Measurements from ENCODE around the gene GLO1.

GLO1 gene

DNA sequence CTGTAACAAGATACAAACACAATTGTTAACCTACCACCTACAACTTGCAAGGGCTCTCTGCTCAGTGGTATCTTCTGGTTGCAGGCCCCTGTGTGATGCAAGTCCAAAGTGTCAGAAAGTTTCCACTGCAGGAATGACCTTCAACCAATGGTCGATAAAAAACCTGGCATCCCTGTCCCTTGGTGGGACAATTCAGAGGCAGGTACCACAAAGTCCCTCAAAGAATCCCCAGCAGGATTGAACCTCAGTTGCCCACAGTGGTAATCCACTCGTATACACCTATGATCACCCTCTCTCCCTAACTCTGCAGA lies 15.9 kb downstream of the GLO1 start:
- H3F3A ChIP-seq (ENCODE audit: insufficient read depth, low read length) = no peaks in the 10 kb centered on the region
- no peaks in the 10 kb centered on the region for H3K9me3 ChIP-seq (ENCODE audit: low read length)
- no peak overlapping the region for H3K4me2 ChIP-seq (ENCODE audit: low read length)
- H3K9ac ChIP-seq (ENCODE audit: low read length) = no peak overlapping the region
- H3K36me3 ChIP-seq (ENCODE audit: insufficient read depth, low read length) = peaks cover 43% of the 10 kb centered on the region
- no peak overlapping the region for H2AFZ ChIP-seq (ENCODE audit: low read length)
- peaks cover 47% of the 10 kb centered on the region for H3K79me2 ChIP-seq (ENCODE audit: insufficient read depth, low read length)
- H3K4me1 ChIP-seq (ENCODE audit: insufficient read depth, low read length, severe bottlenecking) = peaks cover 14% of the 10 kb centered on the region
- H3K4me3 ChIP-seq (ENCODE audit: low read depth, low read length, poor library complexity, severe bottlenecking) = no peak overlapping the region
- no peak overlapping the region for H3K27ac ChIP-seq (ENCODE audit: low read depth, low read length, poor library complexity, severe bottlenecking)
- no peaks in the 10 kb centered on the region for H3K27me3 ChIP-seq (ENCODE audit: insufficient read depth, low read length)
- 0 out of 2 replicates have a peak, but pooled peaks cover 4% of the 10 kb centered on the region for H4K20me1 ChIP-seq (ENCODE audit: insufficient read depth, low read length)
- TF ChIP-seq EZH2 (IDR thresholded peaks at IDR 0.05; ENCODE audit: borderline replicate concordance, low read length) = no peak
- TF ChIP-seq, protein P1, sequence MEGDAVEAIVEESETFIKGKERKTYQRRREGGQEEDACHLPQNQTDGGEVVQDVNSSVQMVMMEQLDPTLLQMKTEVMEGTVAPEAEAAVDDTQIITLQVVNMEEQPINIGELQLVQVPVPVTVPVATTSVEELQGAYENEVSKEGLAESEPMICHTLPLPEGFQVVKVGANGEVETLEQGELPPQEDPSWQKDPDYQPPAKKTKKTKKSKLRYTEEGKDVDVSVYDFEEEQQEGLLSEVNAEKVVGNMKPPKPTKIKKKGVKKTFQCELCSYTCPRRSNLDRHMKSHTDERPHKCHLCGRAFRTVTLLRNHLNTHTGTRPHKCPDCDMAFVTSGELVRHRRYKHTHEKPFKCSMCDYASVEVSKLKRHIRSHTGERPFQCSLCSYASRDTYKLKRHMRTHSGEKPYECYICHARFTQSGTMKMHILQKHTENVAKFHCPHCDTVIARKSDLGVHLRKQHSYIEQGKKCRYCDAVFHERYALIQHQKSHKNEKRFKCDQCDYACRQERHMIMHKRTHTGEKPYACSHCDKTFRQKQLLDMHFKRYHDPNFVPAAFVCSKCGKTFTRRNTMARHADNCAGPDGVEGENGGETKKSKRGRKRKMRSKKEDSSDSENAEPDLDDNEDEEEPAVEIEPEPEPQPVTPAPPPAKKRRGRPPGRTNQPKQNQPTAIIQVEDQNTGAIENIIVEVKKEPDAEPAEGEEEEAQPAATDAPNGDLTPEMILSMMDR (IDR thresholded peaks at IDR 0.05; ENCODE audit: low read length) = no peak
- H3K9me2 ChIP-seq (ENCODE audit: low read depth, low read length) = no peaks in the 10 kb centered on the region

DNA sequence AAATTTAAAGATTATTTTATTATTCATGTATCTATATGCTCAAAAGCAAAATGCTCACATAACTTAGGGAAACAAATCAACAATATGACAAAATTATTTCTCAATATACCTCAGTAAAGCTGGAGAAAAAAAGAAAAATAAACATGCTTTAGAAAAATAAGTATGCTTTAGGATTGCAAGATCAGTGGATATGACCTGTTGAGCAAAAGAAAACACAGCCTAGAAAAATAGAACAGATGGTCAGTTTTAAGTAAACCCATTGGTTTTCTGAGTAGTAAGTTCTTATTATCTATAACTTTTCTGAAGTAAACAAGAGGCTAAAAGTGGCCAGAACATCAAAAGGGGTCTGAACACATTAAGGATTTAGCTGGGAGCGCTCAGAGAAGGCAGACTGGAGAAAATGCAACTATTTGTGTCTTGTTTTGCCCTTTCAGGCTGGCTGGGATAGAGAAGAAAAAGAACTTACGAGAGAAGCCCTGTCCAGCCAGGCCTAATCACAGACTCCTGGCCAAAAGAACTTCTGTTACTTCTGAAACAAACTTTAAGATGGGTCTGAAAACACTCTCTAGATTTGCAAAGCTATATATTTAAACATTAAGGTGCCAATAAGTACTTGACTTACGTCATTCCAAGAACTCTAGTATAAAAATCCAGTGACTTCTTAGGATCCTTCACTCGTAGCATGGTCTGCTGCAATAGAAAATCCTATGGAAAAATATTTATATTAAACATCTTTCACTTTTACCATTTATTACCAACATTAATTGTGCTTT lies 16.5 kb downstream of the GLO1 start:
- Histone ChIP-seq H3K9me2 (ENCODE audit: low read depth, low read length) (no peaks in the 10 kb centered on the region), H3K36me3 (ENCODE audit: insufficient read depth, low read length) (peaks cover 49% of the 10 kb centered on the region), H3K9ac (ENCODE audit: low read length) (no peak overlapping the region), H3K4me3 (ENCODE audit: low read depth, low read length, poor library complexity, severe bottlenecking) (no peak overlapping the region), H3K79me2 (ENCODE audit: insufficient read depth, low read length) (peaks cover 41% of the 10 kb centered on the region), H3K4me1 (ENCODE audit: insufficient read depth, low read length, severe bottlenecking) (peaks cover 14% of the 10 kb centered on the region), H4K20me1 (ENCODE audit: insufficient read depth, low read length) (0 out of 2 replicates have a peak, but pooled peaks cover 4% of the 10 kb centered on the region), H3K4me2 (ENCODE audit: low read length) (no peak overlapping the region), H2AFZ (ENCODE audit: low read length) (no peak overlapping the region), H3K27ac (ENCODE audit: low read depth, low read length, poor library complexity, severe bottlenecking) (no peak overlapping the region), H3K9me3 (ENCODE audit: low read length) (no peaks in the 10 kb centered on the region), H3K27me3 (ENCODE audit: insufficient read depth, low read length) (no peaks in the 10 kb centered on the region), H3F3A (ENCODE audit: insufficient read depth, low read length) (no peaks in the 10 kb centered on the region)
- TF ChIP-seq, protein P1 (IDR thresholded peaks at IDR 0.05; ENCODE audit: low read length) = no peak
- no peak for TF ChIP-seq EZH2 (IDR thresholded peaks at IDR 0.05; ENCODE audit: borderline replicate concordance, low read length)

DNA sequence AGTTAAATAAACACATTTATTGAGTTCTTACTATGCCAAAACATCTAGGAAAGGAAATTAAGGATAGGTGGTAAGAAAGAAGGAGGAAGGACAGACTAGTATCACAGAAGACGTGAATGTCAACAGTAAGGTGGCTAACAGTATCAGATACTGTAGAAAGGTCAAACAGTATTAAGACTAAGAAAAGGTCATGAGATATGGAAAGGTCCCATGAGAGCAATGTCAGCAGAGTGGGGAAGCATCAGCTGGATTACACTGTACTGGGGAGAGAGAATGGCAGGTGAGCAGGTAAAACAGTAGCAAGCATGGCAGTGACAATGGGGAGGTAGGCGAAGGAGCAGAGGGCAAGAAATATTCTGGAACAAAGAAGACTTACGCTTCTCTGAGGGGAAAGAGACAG lies 18.0 kb downstream of the GLO1 start:
- H3F3A ChIP-seq (ENCODE audit: insufficient read depth, low read length) = no peaks in the 10 kb centered on the region
- H3K4me2 ChIP-seq (ENCODE audit: low read length) = no peak overlapping the region

More for the DNA sequence above, 18.0 kb downstream of the GLO1 start:
- Histone ChIP-seq H3K27ac (ENCODE audit: low read depth, low read length, poor library complexity, severe bottlenecking) (no peak overlapping the region), H3K9me3 (ENCODE audit: low read length) (no peaks in the 10 kb centered on the region), H3K79me2 (ENCODE audit: insufficient read depth, low read length) (peaks cover 26% of the 10 kb centered on the region), H3K27me3 (ENCODE audit: insufficient read depth, low read length) (no peaks in the 10 kb centered on the region), H3K36me3 (ENCODE audit: insufficient read depth, low read length) (peaks cover 50% of the 10 kb centered on the region), H4K20me1 (ENCODE audit: insufficient read depth, low read length) (0 out of 2 replicates have a peak, but pooled peaks cover 4% of the 10 kb centered on the region), H3K9ac (ENCODE audit: low read length) (no peak overlapping the region), H2AFZ (ENCODE audit: low read length) (no peak overlapping the region), H3K9me2 (ENCODE audit: low read depth, low read length) (no peaks in the 10 kb centered on the region), H3K4me3 (ENCODE audit: low read depth, low read length, poor library complexity, severe bottlenecking) (no peak overlapping the region), H3K4me1 (ENCODE audit: insufficient read depth, low read length, severe bottlenecking) (peaks cover 14% of the 10 kb centered on the region)
- no peak for TF ChIP-seq EZH2 (IDR thresholded peaks at IDR 0.05; ENCODE audit: borderline replicate concordance, low read length)
- TF ChIP-seq, protein P1 (IDR thresholded peaks at IDR 0.05; ENCODE audit: low read length) = no peak

Data from OCI-LY1 (cell line).